ENCODE data around the gene OGFOD3.
"Not testable (repeated sequence)": the region's sequence is repeated elsewhere in the genome, so short reads cannot be mapped to it uniquely, and the experiment has no call there.

The OGFOD3 gene

DNA sequence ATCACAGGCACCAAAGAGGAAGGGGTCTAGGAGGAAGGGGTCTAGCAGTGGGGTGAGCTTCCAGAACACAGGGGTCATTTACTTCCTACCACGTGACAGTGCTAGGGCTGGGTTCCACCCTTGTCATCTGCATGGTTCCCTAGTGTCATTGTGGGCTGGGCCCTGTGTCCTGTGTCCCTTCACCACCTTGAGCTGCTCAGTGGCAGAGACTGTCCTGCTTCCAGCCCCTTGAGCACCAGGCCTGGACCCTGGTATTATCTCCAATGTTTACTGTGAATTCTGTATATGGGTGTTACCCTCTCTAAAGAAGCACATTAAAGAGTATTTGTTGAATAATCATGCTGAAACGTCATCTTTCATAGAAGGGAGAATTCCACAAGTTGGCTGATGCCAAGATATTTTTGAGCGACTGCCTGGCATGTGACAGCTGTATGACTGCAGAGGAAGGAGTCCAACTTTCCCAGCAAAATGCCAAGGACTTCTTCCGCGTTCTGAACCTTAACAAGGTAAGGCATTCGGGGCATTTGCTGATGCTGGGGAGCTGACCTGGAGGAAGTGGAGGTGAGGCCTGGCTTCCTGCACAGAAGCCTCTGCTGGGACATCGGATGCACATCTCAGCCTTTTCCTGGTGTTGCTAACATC, 45.7 kb upstream of the OGFOD3 start:
- TF ChIP-seq EZH2 (IDR thresholded peaks at IDR 0.05; ENCODE audit: borderline replicate concordance, low read depth, low read length, severe bottlenecking): no peak
- TF ChIP-seq, protein P1, sequence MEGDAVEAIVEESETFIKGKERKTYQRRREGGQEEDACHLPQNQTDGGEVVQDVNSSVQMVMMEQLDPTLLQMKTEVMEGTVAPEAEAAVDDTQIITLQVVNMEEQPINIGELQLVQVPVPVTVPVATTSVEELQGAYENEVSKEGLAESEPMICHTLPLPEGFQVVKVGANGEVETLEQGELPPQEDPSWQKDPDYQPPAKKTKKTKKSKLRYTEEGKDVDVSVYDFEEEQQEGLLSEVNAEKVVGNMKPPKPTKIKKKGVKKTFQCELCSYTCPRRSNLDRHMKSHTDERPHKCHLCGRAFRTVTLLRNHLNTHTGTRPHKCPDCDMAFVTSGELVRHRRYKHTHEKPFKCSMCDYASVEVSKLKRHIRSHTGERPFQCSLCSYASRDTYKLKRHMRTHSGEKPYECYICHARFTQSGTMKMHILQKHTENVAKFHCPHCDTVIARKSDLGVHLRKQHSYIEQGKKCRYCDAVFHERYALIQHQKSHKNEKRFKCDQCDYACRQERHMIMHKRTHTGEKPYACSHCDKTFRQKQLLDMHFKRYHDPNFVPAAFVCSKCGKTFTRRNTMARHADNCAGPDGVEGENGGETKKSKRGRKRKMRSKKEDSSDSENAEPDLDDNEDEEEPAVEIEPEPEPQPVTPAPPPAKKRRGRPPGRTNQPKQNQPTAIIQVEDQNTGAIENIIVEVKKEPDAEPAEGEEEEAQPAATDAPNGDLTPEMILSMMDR (IDR thresholded peaks at IDR 0.05; ENCODE audit: borderline replicate concordance, extremely low read depth, low read length, poor library complexity, severe bottlenecking): no peak
- Histone ChIP-seq H3K27ac (ENCODE audit: low read length) (no peak overlapping the region), H3K4me3 (ENCODE audit: low read depth in 1 of 2, low read length in 2 of 2) (no peak overlapping the region), H3K4me2 (ENCODE audit: insufficient read depth, low read length) (no peak overlapping the region), H3K4me1 (ENCODE audit: insufficient read depth, low read length) (peaks cover 22% of the 10 kb centered on the region), H3K36me3 (ENCODE audit: insufficient read depth, low read length) (peaks cover 94% of the 10 kb centered on the region), H2AFZ (ENCODE audit: low read depth, low read length) (no peak overlapping the region), H4K20me1 (ENCODE audit: insufficient read depth, low read length) (peaks cover 22% of the 10 kb centered on the region), H3K9ac (ENCODE audit: low read depth, low read length) (no peak overlapping the region), H3K79me2 (ENCODE audit: insufficient read depth, low read length) (peaks cover 40% of the 10 kb centered on the region), H3K9me3 (ENCODE audit: insufficient read depth, low read length, severe bottlenecking) (no peaks in the 10 kb centered on the region), H3K27me3 (ENCODE audit: insufficient read depth, low read length, poor library complexity) (no peaks in the 10 kb centered on the region)
- no peak for DNase-seq
- no peak for ATAC-seq (ENCODE audit: insufficient read depth, low read depth)

DNA sequence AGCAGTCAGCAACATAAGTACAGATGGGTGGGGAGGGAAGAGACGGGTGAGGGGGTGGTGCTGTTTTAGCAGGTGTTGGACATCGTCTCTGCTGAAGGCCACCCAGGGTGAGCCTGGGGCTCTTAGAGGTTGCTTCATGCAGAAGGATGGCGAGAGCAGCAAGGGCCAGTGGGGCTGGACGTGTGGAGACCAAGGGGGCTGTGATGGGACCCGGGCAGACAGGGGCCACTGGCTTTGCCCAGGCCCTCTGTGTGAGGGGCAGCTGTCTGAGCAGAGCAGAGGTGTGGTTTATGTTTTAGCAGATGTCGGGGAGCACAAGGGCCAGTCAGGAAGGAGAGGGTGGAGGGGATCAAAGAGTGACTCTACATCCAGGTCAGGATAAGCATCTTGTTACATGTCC, 45.0 kb upstream of the OGFOD3 start:
- Histone ChIP-seq H3K27me3 (ENCODE audit: insufficient read depth, low read length, poor library complexity) (no peaks in the 10 kb centered on the region), H3K4me3 (ENCODE audit: low read depth in 1 of 2, low read length in 2 of 2) (no peak overlapping the region), H3K4me1 (ENCODE audit: insufficient read depth, low read length) (peaks cover 24% of the 10 kb centered on the region), H3K36me3 (ENCODE audit: insufficient read depth, low read length) (peaks cover 88% of the 10 kb centered on the region), H3K27ac (ENCODE audit: low read length) (no peak overlapping the region), H3K79me2 (ENCODE audit: insufficient read depth, low read length) (peaks cover 41% of the 10 kb centered on the region), H3K9me3 (ENCODE audit: insufficient read depth, low read length, severe bottlenecking) (no peaks in the 10 kb centered on the region), H3K4me2 (ENCODE audit: insufficient read depth, low read length) (no peak overlapping the region), H2AFZ (ENCODE audit: low read depth, low read length) (no peak overlapping the region), H3K9ac (ENCODE audit: low read depth, low read length) (no peak overlapping the region), H4K20me1 (ENCODE audit: insufficient read depth, low read length) (peaks cover 23% of the 10 kb centered on the region)
- ATAC-seq (ENCODE audit: insufficient read depth, low read depth): no peak
- no peak for DNase-seq
- TF ChIP-seq EZH2 (IDR thresholded peaks at IDR 0.05; ENCODE audit: borderline replicate concordance, low read depth, low read length, severe bottlenecking): no peak
- TF ChIP-seq, protein P1 (IDR thresholded peaks at IDR 0.05; ENCODE audit: borderline replicate concordance, extremely low read depth, low read length, poor library complexity, severe bottlenecking): no peak

DNA sequence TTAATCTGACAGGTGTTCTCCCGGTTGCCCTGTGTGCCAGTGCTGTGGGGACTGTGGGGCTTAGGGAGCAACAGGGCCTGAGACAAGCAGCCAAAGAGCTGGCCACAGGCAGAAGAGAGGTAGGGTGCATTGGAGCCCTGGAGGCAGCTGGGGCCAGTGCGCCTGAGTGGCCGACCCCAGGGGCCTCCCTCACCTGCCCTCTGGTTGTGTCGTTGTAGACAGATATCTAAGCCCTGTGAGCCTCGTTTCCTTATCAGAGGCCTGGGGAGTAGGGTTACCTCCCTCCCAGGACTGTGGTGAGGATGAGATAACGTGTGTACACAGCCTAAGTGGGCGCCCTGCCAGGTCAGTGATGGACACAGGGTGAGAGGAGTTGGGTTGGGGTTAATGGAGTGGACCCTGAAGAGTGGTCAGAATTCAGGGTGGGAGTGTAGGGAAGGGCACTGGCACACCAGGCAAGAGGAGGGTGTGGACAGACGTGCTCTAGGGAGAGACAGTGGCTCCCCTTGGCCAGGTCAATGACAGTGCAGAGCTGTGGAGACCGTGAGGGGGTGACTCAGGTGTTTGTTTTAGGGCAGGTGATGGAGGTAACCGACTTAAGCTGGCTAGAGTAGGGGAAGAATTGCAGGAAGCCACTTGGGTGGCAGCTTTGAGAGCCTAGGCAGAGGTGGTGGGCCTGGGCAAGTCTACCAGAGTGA, 43.6 kb upstream of the OGFOD3 start:
- DNase-seq: no peak
- peaks cover 23% of the 10 kb centered on the region for H4K20me1 ChIP-seq (ENCODE audit: insufficient read depth, low read length)
- no peak overlapping the region; the same call in 1 of the 2 replicates for H3K27ac ChIP-seq (ENCODE audit: low read length)
- no peak overlapping the region for H3K4me2 ChIP-seq (ENCODE audit: insufficient read depth, low read length)
- H3K4me1 ChIP-seq (ENCODE audit: insufficient read depth, low read length): peaks cover 33% of the 10 kb centered on the region
- no peak overlapping the region for H3K4me3 ChIP-seq (ENCODE audit: low read depth in 1 of 2, low read length in 2 of 2)
- H3K79me2 ChIP-seq (ENCODE audit: insufficient read depth, low read length): peaks cover 48% of the 10 kb centered on the region
- no peak overlapping the region for H2AFZ ChIP-seq (ENCODE audit: low read depth, low read length)
- no peak for ATAC-seq (ENCODE audit: insufficient read depth, low read depth)
- H3K27me3 ChIP-seq (ENCODE audit: insufficient read depth, low read length, poor library complexity): no peaks in the 10 kb centered on the region
- H3K36me3 ChIP-seq (ENCODE audit: insufficient read depth, low read length): peaks cover 76% of the 10 kb centered on the region
- no peak overlapping the region for H3K9ac ChIP-seq (ENCODE audit: low read depth, low read length)
- H3K9me3 ChIP-seq (ENCODE audit: insufficient read depth, low read length, severe bottlenecking): no peaks in the 10 kb centered on the region
- TF ChIP-seq, protein P1 (IDR thresholded peaks at IDR 0.05; ENCODE audit: borderline replicate concordance, extremely low read depth, low read length, poor library complexity, severe bottlenecking): no peak
- TF ChIP-seq EZH2 (IDR thresholded peaks at IDR 0.05; ENCODE audit: borderline replicate concordance, low read depth, low read length, severe bottlenecking): no peak

DNA sequence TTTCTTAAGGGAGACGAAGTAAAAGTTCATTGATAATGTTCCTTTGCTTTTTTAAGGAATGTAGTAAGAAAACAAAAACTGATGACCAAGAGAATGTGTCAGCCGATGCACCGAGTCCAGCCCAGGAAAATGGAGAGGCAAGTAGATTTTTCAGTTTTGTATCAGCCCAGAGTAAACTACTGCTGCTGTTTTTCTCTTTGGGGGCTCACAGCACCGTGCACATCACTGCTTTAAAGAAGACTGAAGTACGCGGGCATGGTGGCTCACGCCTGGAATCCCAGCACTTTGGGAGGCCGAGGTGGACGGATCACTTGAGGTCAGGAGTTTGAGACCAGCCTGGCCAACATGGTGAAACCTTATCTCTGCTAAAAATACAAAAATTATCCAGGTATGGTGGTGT, 41.5 kb upstream of the OGFOD3 start:
- H3K9me3 ChIP-seq (ENCODE audit: insufficient read depth, low read length, severe bottlenecking); H3K27me3 ChIP-seq (ENCODE audit: insufficient read depth, low read length, poor library complexity); ATAC-seq (ENCODE audit: insufficient read depth, low read depth); DNase-seq; H3K27ac ChIP-seq (ENCODE audit: low read length); H2AFZ ChIP-seq (ENCODE audit: low read depth, low read length): not testable (repeated sequence)
- H3K9ac ChIP-seq (ENCODE audit: low read depth, low read length): peak overlapping the region; percentile 89
- H3K4me1 ChIP-seq (ENCODE audit: insufficient read depth, low read length): peaks cover 36% of the 10 kb centered on the region
- peaks cover 48% of the 10 kb centered on the region for H3K79me2 ChIP-seq (ENCODE audit: insufficient read depth, low read length)
- H4K20me1 ChIP-seq (ENCODE audit: insufficient read depth, low read length): peaks cover 23% of the 10 kb centered on the region
- peaks cover 56% of the 10 kb centered on the region for H3K36me3 ChIP-seq (ENCODE audit: insufficient read depth, low read length)
- H3K4me3 ChIP-seq (ENCODE audit: low read depth in 1 of 2, low read length in 2 of 2): peak overlapping the region in 1 of 2 experiments; percentile 100; a peak in 2 of 4 replicates
- H3K4me2 ChIP-seq (ENCODE audit: insufficient read depth, low read length): peak overlapping the region; percentile 97
